GM19023 (cell line): Measurements from ENCODE around the gene GPR142.
"Not testable (repeated sequence)": the region's sequence is repeated elsewhere in the genome, so short reads cannot be mapped to it uniquely, and the experiment has no call there.

ENCODE experiments used
- ATAC-seq: cut with Tn5 transposase; IDR thresholded peaks from one replicate; pipeline ENCODE4 v1.9.1; 2021; ENCODE audit warnings: mild to moderate bottlenecking, moderate library complexity; ENCODE audit not compliant: unreplicated experiment

The GPR142 gene

DNA sequence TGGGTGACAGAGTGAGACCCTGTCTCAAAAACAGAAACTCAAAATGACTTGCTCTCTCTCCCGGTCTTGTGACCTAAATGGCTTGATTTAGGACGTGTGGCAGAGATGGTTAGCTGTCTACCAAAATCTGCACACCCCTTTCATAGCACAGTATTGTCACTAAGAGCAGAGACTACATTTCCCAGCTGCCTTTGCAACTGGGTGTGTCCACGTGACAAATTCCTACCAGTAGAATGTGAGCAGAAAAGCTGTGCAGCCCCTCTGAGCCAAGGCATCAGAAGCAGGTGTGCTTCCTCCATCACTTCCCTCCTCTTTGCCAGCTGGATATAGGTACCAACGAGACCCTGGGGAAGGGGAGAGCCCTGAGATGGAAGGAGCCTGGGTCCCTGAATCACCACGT, 25.5 kb downstream of the GPR142 start:
- ATAC-seq, result no peak

- no peak for ATAC-seq
Observed at GRCh38 chr17:74393346-74393942, 26.1 kb downstream of the GPR142 start.

DNA sequence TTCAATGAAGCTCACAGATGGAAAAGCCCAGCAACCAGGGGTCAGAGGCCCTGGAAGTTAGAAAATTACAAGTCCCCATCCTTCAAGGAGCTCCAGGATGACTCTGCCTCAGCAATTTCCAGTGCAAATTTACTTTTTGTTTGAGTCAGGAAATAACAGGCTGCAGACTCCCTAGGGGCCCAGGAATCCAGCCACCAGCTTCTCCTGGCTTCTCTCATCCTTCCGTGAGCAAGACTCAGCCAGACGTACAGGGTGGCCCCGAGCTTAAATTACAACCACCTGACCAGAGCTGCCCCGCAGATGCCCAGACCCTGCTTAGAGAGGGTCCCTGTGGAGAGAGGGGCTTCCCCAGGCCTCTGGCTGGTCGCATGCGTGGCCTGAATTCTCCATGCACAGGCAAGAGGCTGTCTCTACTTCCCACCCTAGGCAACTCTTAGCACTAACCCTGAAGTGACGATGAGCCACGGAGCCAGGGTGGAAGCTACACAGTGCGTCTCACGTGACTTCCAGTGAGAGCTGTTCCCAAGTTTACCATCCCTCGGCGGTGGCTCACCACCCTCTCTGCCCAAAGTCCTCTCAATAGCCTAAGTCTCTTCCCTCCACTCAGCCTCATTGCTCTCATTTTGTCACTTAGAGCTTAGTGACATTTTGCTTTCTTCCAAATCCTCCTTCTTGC, 27.1 kb downstream of the GPR142 start:
- ATAC-seq, result no peak

- no peak for ATAC-seq
Observed at GRCh38 chr17:74394977-74395376, 27.7 kb downstream of the GPR142 start.

GRCh38 chr17:74396567-74396966, 29.3 kb downstream of the GPR142 start:
- no peak for ATAC-seq

- no peak for ATAC-seq
Observed at GRCh38 chr17:74402048-74402447, 34.7 kb downstream of the GPR142 start.

DNA sequence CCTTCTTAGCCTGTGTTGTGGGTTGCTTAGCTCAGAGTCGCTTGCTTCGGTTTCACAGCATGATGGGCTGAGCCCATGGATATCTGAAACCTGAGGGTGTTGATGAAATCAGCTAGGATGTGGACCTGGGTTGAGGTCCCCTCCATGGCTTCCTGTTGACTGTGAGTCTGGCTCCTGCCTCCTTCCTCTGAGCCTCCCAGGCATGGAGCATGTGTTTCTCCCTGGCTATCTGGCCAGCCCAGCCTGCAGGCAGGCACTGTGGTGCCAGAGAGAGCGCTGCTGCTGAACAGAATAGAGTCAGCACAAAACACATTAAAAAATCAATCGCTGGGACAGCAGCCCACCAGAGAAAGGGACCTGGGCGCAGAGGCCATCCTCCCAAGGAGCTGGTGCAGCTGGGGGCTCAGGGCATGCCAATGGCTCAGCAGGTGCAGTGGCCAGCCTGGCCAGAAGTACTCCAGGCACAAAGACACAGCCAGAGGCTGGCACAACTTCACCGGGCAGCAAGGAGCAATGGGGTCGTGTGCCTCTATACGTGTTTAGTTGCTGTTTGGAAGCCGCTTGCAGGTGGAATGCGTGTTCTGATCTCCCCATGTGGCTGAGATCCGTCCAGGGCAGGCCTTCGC, 36.3 kb downstream of the GPR142 start:
- no peak for ATAC-seq

DNA sequence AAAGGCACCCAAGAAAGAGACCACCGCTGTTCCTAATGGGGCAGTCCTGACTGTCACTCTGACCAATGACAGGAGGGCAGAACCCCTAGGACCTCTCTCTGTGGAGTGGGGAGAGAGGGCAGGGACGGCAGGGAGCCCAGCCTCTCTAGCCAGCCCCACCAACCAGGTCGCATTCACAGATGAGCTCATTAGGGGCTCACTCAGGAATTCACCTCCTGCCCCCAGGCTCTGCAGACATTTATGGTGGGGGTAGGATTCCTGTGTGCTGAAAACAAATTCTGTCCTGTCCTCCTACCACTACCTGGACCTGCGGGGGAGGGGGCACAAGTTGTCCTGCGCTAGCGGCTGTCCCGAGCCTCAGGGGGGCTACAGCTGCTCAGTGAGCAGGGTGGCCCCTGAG, 36.9 kb downstream of the GPR142 start:
- no peak for ATAC-seq

- no peak for ATAC-seq
Observed at GRCh38 chr17:74404789-74405188, 37.5 kb downstream of the GPR142 start.

GRCh38 chr17:74405311-74405710, 38.0 kb downstream of the GPR142 start:
- ATAC-seq, result not testable (repeated sequence)

GRCh38 chr17:74407384-74407783, 40.1 kb downstream of the GPR142 start:
- no peak for ATAC-seq

- ATAC-seq, result no peak
Observed at GRCh38 chr17:74408262-74408661, 41.0 kb downstream of the GPR142 start.

- ATAC-seq, result no peak
Observed at GRCh38 chr17:74408815-74409214, 41.5 kb downstream of the GPR142 start.

DNA sequence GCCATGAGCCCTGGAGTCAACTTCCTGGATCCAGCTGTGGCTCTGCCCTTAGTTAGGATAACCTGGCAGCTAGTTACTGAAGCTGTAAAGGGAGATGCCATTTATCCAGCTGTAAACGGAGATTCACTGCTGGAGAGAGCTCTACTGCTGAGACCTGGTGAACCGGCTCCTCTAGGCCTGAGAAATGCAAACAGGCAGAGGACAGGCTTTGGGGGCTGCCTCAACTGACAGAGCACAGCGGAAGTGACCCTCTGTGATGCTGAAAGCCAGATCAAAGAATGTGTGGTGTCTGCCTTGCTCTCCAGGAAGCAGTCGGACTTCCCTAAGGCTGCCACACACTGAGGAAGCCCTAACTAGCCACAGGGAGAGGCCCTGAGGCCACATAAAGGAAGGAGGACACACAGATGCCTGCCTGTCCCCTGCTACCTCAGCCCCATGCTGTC, 42.7 kb downstream of the GPR142 start:
- no peak for ATAC-seq

DNA sequence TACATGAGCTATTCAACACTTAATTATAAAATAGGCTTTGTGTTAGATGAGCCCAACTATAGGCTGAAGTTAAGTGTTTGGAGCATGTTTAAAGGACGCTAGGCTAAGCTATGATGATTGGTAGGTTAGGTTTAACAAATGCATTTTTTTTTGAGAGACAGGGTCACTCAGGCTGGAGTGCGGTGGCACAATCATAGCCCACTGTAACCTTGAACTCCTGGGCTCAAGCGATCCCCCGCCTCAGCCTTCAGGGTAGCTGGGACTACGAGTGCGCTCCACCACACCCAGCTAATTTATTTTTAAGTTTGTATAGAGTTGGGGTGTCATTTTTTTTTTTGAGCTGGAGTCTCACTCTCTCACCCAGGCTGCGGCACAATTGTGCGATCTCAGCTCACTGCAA, 45.3 kb downstream of the GPR142 start:
- ATAC-seq, result no peak

DNA sequence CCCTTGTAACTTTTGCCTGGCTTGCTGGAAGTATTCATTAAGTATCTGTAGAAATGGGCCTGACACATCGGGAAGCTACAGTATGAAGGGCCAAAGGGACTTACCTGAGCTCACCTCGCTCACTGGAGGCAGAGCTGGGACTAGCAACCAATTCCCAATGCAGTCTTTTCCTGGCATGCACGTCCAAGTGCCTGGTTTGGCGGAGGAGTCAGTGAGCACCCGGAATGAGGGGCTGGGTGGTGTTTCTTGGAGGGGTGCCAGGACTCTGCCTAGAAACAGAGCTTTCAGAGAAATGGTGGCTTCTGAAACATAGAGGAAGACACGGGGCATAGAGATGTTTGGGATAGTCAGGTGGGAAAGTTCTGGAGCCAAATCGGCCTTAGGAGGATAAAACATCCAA, 46.2 kb downstream of the GPR142 start:
- ATAC-seq, result no peak

DNA sequence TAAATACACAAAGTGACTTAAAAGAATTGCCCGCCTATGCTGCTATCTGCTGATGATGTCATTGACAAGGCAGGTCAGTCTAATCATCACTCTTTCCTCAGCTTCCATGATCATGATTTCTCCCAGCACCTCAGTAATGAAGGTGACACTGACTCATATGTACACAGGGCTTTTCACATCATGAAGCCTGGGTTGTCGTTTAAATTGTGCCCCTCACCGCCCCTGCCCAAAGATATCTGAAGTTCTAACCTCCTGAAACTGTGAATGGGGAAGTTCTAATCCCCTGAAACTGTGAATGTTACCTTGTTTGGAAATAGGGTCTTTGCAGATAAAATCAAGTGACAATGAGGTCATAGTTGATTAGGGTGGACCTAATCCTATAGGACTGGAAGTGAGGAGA, 47.2 kb downstream of the GPR142 start:
- no peak for ATAC-seq

DNA sequence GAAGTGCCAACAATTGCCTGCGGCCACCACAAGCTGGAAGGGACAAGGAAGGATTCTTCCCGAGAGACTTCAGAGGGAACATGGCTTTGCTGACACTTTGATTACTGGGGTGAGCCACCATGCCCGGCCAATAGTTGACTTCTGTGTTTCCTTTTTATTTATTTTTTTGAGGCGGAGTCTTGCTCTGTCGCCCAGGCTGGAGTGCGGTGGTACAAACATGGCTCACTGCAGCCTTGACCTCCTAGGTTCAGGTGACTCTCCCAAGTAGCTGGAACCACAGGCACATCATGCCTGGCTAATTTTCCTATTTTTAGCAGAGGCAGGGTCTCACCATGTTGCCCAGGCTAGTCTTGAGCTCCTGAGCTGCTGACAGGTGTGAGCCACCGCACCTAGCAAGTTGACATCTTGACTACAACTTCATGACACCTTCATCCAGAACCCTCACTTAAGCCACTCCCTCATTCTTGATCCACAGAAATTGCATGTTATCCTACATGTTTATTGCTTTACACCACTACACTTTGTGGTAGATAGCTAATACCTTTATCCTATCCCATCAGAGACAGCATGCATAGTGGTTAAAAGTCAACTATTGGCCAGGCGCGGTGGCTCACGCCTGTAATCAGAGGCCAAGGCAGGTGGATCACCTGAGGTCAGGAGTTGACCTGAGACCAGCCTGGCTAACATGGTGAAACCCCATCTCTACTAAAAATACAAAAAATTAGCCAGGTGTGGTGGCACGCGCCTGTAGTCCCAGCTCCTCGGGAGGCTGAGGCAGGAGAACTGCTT, 48.5 kb downstream of the GPR142 start:
- ATAC-seq, result no peak

- ATAC-seq, result peak; percentile 78
Observed at GRCh38 chr17:74417178-74418045, 50.1 kb downstream of the GPR142 start.

- ATAC-seq, result no peak
Observed at GRCh38 chr17:74419928-74420411, 52.7 kb downstream of the GPR142 start.
